Vagina (tissue), 2 donors: ENCODE data around the gene KRT33B. TPM values are rescaled to one million over a fixed set of nuclear protein-coding genes. Genes with fewer than 3 reads are reported as not detected.

Experiments used
- DNase-seq, 2 donors: peaks; one replicate each; pipeline ENCODE4 v3.0.0-alpha.2; 2017; ENCODE audit errors: extremely low spot score in 2 of 2
- H3K27ac ChIP-seq: fragments of 200-600 bp; sonication (generic); one replicate; pipeline ENCODE4 v1.5.1; 2019
- H3K27me3 ChIP-seq: fragments of 200-600 bp; sonication (generic); one replicate; pipeline ENCODE4 v1.5.1; 2019
- H3K36me3 ChIP-seq, 2 donors: fragments of 200-600 bp; sonication (generic); one replicate each; pipeline ENCODE4 v1.5.1; 2017 to 2019
- H3K4me1 ChIP-seq: fragments of 200-600 bp; sonication (generic); one replicate; pipeline ENCODE4 v1.5.1; 2019
- H3K4me3 ChIP-seq, 2 donors: fragments of 200-600 bp; sonication (generic); 1 replicate in 1 of 2; 2 replicates in 1 of 2; pipeline ENCODE4 v1.5.1; 2016 to 2019
- H3K9me3 ChIP-seq: fragments of 200-600 bp; sonication (generic); one replicate; pipeline ENCODE4 v1.5.1; 2019
- CTCF ChIP-seq, 3 experiments: fragments of 450-650 bp in 2 of 3; fragments of 200-600 bp in 1 of 3; sonication (generic) in 1 of 3; IDR thresholded peaks; one replicate each; pipeline ENCODE4 v1.5.1; 2017 to 2019; ENCODE audit warnings: antibody characterized with exemption in 3 of 3, mild to moderate bottlenecking in 2 of 3, moderate library complexity in 2 of 3
- POLR2A ChIP-seq, 2 donors: fragments of 450-650 bp; IDR thresholded peaks; one replicate each; pipeline ENCODE4 v1.6.1; 2017; ENCODE audit warnings: antibody characterized with exemption in 2 of 2, mild to moderate bottlenecking in 2 of 2, moderate library complexity in 2 of 2
- POLR2AphosphoS5 ChIP-seq, 2 donors: sonication (generic); formaldehyde crosslinking; IDR thresholded peaks; one replicate each; pipeline ENCODE4 v1.9.0; 2017; ENCODE audit warnings: antibody characterized with exemption in 2 of 2, mild to moderate bottlenecking in 2 of 2, low read depth in 1 of 2; ENCODE audit not compliant: insufficient read depth in 1 of 2
- intact Hi-C: fragments of 100-400 bp; cut with DNase I; formaldehyde crosslinking; loops from one replicate; pipeline ENCODE4 v1.15.1; 2023
- total RNA-seq: library from RNA; depleted of rRNA; stranded (reverse); fragments of >200 nt; gene quantifications from one replicate; pipeline ENCODE4 v1.2.3, GENCODE V29; 2016

Gene KRT33B
- total RNA-seq, 1 donor from 2014 or later = not detected

- no peak overlapping the region for H3K27ac ChIP-seq
- H3K36me3 ChIP-seq = no peaks in the 10 kb centered on the region
- H3K9me3 ChIP-seq = no peaks in the 10 kb centered on the region
- no peak for DNase-seq
- no peaks in the 10 kb centered on the region for H3K27me3 ChIP-seq
- H3K4me3 ChIP-seq = no peak overlapping the region
- peaks cover 17% of the 10 kb centered on the region for H3K4me1 ChIP-seq
- TF ChIP-seq POLR2AphosphoS5 (IDR thresholded peaks at IDR 0.05; ENCODE audit: insufficient read depth in 1 of 2, low read depth in 1 of 2) = no peak
- TF ChIP-seq POLR2A (IDR thresholded peaks at IDR 0.05) = no peak
- no peak for TF ChIP-seq CTCF (IDR thresholded peaks at IDR 0.05)
- intact Hi-C loops = no loop called here
Observed at GRCh38 chr17:41333836-41334235, 35.8 kb downstream of the KRT33B start.

- peaks cover 15% of the 10 kb centered on the region for H3K4me1 ChIP-seq
- H3K4me3 ChIP-seq = no peak overlapping the region
- intact Hi-C loops = no loop called here
- no peak for DNase-seq
- H3K27ac ChIP-seq = no peak overlapping the region
- no peaks in the 10 kb centered on the region for H3K9me3 ChIP-seq
- TF ChIP-seq POLR2A (IDR thresholded peaks at IDR 0.05) (no peak), POLR2AphosphoS5 (IDR thresholded peaks at IDR 0.05; ENCODE audit: insufficient read depth in 1 of 2, low read depth in 1 of 2) (no peak), CTCF (IDR thresholded peaks at IDR 0.05) (no peak)
- H3K27me3 ChIP-seq = no peaks in the 10 kb centered on the region
- H3K36me3 ChIP-seq = no peaks in the 10 kb centered on the region
Observed at GRCh38 chr17:41333098-41333497, 36.5 kb downstream of the KRT33B start.

GRCh38 chr17:41332239-41332638 lies 37.4 kb downstream of the KRT33B start:
- intact Hi-C loops = no loop called here

GRCh38 chr17:41331606-41332005 lies 38.0 kb downstream of the KRT33B start:
- TF ChIP-seq POLR2A (IDR thresholded peaks at IDR 0.05) = no peak
- peak in 1 of 2 donors; percentile 25 for DNase-seq
- intact Hi-C loops = no loop called here

More at GRCh38 chr17:41332239-41332638, 37.4 kb downstream of the KRT33B start:
- H3K36me3 ChIP-seq = no peaks in the 10 kb centered on the region
- no peak overlapping the region for H3K4me3 ChIP-seq
- peak in 1 of 2 donors; percentile 69 for DNase-seq
- TF ChIP-seq CTCF (IDR thresholded peaks at IDR 0.05) (no peak), POLR2A (IDR thresholded peaks at IDR 0.05) (no peak), POLR2AphosphoS5 (IDR thresholded peaks at IDR 0.05; ENCODE audit: insufficient read depth in 1 of 2, low read depth in 1 of 2) (no peak)
- H3K4me1 ChIP-seq = peaks cover 15% of the 10 kb centered on the region
- H3K27me3 ChIP-seq = no peaks in the 10 kb centered on the region
- H3K9me3 ChIP-seq = no peaks in the 10 kb centered on the region
- H3K27ac ChIP-seq = no peak overlapping the region

GRCh38 chr17:41329279-41329948 lies 40.2 kb downstream of the KRT33B start:
- no peak for DNase-seq
- no peak overlapping the region for H3K27ac ChIP-seq
- no peaks in the 10 kb centered on the region for H3K27me3 ChIP-seq
- H3K9me3 ChIP-seq = no peaks in the 10 kb centered on the region
- no peaks in the 10 kb centered on the region for H3K36me3 ChIP-seq
- intact Hi-C loops = no loop called here
- TF ChIP-seq POLR2A (IDR thresholded peaks at IDR 0.05) = no peak
- TF ChIP-seq CTCF (IDR thresholded peaks at IDR 0.05) = peak in 2 of 3 experiments; percentile 3 to 46
- TF ChIP-seq POLR2AphosphoS5 (IDR thresholded peaks at IDR 0.05; ENCODE audit: insufficient read depth in 1 of 2, low read depth in 1 of 2) = no peak
- no peak overlapping the region for H3K4me3 ChIP-seq
- H3K4me1 ChIP-seq = peaks cover 2% of the 10 kb centered on the region

More at GRCh38 chr17:41331606-41332005, 38.0 kb downstream of the KRT33B start:
- H3K27me3 ChIP-seq = no peaks in the 10 kb centered on the region
- no peaks in the 10 kb centered on the region for H3K9me3 ChIP-seq
- H3K36me3 ChIP-seq = no peaks in the 10 kb centered on the region
- peaks cover 15% of the 10 kb centered on the region for H3K4me1 ChIP-seq
- H3K4me3 ChIP-seq = no peak overlapping the region
- no peak overlapping the region for H3K27ac ChIP-seq
